ENCODE data around the gene PLA2G12B.

- no peak for TF ChIP-seq POLR2A (IDR thresholded peaks at IDR 0.05)
- TF ChIP-seq CTCF (IDR thresholded peaks at IDR 0.05): no peak
These were observed 393 bp downstream of the PLA2G12B start for GRCh38 chr10:72954230-72954595.
